ENCODE data around the gene TIMELESS. TPM values are rescaled to one million over a fixed set of nuclear protein-coding genes. Genes with fewer than 3 reads are reported as not detected.

TIMELESS gene
- total and polyA plus RNA-seq, 9 of the 15 experiments (the other 6 are each of a cell fraction or from before 2014, with no cell fraction given) = 11.9 to 59.2 (median 35.8) TPM

GRCh38 chr12:56387152-56387736 lies 62.0 kb downstream of the TIMELESS start:
- no peak for TF ChIP-seq ZNF217 (CRISPR knock-in tag; IDR thresholded peaks at IDR 0.05)
- TF ChIP-seq MGA (IDR thresholded peaks at IDR 0.05) = 0 out of 2 replicates have a peak, but pooled peaks have one; percentile 11
- no peak for TF ChIP-seq ZNF740 (CRISPR knock-in tag; IDR thresholded peaks at IDR 0.05)
- no peak for TF ChIP-seq ZNF740 (tag; IDR thresholded peaks at IDR 0.05)
- 0 out of 2 replicates have a peak, but pooled peaks have one; percentile 11 for TF ChIP-seq PKNOX1 (IDR thresholded peaks at IDR 0.05)
- intact Hi-C loops (cut with micrococcal nuclease) = no loop called here
- ATAC-seq (peak; percentile 11; the same call in 1 of the 3 replicates), FAIRE-seq (peak; percentile 49), DNase-seq (ENCODE audit: extremely low read depth in 1 of 4, low spot score in 3 of 4) (peak in 1 of 4 experiments; percentile 38)
- Histone ChIP-seq H3K9ac (ENCODE audit: insufficient read depth in 1 of 2, low read depth in 2 of 2, low read length in 2 of 2) (peak overlapping the region; percentile 5 to 32; a peak in 2 of 4 replicates), H3K9me3 (replicated peaks; ENCODE audit: control insufficient read depth, insufficient read depth, low read depth, low read length) (no peaks in the 10 kb centered on the region; the same call in 1 of the 2 replicates), H3K4me2 (ENCODE audit: insufficient read depth, low read length) (peak overlapping the region; percentile 39), H3K27ac (ENCODE audit: extremely low read depth, low read depth, low read length) (peak overlapping the region; percentile 50; the same call in 2 of the 3 replicates), H3K4me3 (no peak overlapping the region), H3K79me2 (ENCODE audit: control insufficient read depth, insufficient read depth, low read length) (no peaks in the 10 kb centered on the region), H3K4me1 (replicated peaks in 1 of 2; ENCODE audit: control insufficient read depth in 2 of 2, insufficient read depth in 2 of 2, low read length in 2 of 2) (peaks cover 14 to 18% of the 10 kb centered on the region in 2 experiments), H3K27me3 (ENCODE audit: control insufficient read depth in 2 of 2, insufficient read depth in 2 of 2, low read length in 2 of 2) (no peaks in the 10 kb centered on the region), H4K20me1 (replicated peaks; ENCODE audit: control insufficient read depth, insufficient read depth, low read length) (no peaks in the 10 kb centered on the region), H3K9me1 (ENCODE audit: control insufficient read depth, insufficient read depth, low read length) (no peaks in the 10 kb centered on the region), H3K36me3 (ENCODE audit: control insufficient read depth, insufficient read depth, low read length) (no peaks in the 10 kb centered on the region), H2AFZ (ENCODE audit: low read depth, low read length) (peak overlapping the region; percentile 96)
- in situ Hi-C loops (cut with MboI) = no loop called here
- CTCF ChIA-PET (ENCODE audit: low intra/inter-chr PET ratio) = no interaction called here
- 43% methylated on average over 7 of the region's 7 CpGs for WGBS (ENCODE audit: insufficient coverage, low coverage, missing lambda C conversion rate)
- POLR2A ChIA-PET = interaction anchor here (0.6 to 1.9 kb wide), 5 partner anchors 10 to 88 kb away, joined by 3 to 12 read pairs (median 3); no protein-coding TSS in a partner anchor
- no TSS peak for BruUV-seq (replicated peaks)
